Kidney (tissue), 22 donors: ENCODE measurements around the gene ZNF837. TPM values are rescaled to one million over a fixed set of nuclear protein-coding genes. Genes with fewer than 3 reads are reported as not detected.

Experiments
- DNase-seq, 5 donors: peaks; one replicate each; pipeline ENCODE4 v3.0.0-alpha.2; 2013 to 2020
- FAIRE-seq: peaks from 2 replicates; lab custom pipeline; 2012; peaks lifted over from hg19 to GRCh38; lab: Jason Lieb, UNC
- H3K27ac ChIP-seq, 2 donors: one replicate each; pipeline ENCODE4 v1.7.0; 2013; ENCODE audit warnings: low read depth in 2 of 2, low read length in 2 of 2, inconsistent platforms in 1 of 2
- H3K27me3 ChIP-seq: one replicate; pipeline ENCODE4 v1.7.1; 2013; ENCODE audit warnings: low read length, inconsistent platforms; ENCODE audit not compliant: control insufficient read depth, insufficient read depth
- H3K36me3 ChIP-seq, 3 donors: one replicate each; pipeline versions ENCODE4 v1.7.0 to v1.7.1; 2013; ENCODE audit warnings: low read length in 3 of 3, control low read depth in 1 of 3, inconsistent platforms in 1 of 3; ENCODE audit not compliant: insufficient read depth in 3 of 3, control insufficient read depth in 2 of 3
- H3K4me1 ChIP-seq, 3 donors: one replicate each; pipeline versions ENCODE4 v1.7.0 to v1.7.1; 2013; ENCODE audit warnings: low read length in 3 of 3, inconsistent platforms in 1 of 3, low read depth in 1 of 3; ENCODE audit not compliant: control insufficient read depth in 2 of 3, insufficient read depth in 2 of 3
- H3K4me3 ChIP-seq, 3 donors: one replicate each; pipeline versions ENCODE4 v1.7.0 to v1.8.1; 2013; ENCODE audit warnings: low read length in 3 of 3, control low read depth in 1 of 3, inconsistent platforms in 1 of 3
- H3K9ac ChIP-seq, 3 donors: one replicate each; pipeline versions ENCODE4 v1.7.0 to v1.7.1; 2013; ENCODE audit warnings: low read length in 3 of 3, control low read depth in 1 of 3, inconsistent platforms in 1 of 3
- H3K9me3 ChIP-seq, 3 donors: one replicate each; pipeline versions ENCODE4 v1.7.0 to v1.7.1; 2013; ENCODE audit warnings: low read length in 3 of 3, control low read depth in 1 of 3, inconsistent platforms in 1 of 3; ENCODE audit not compliant: control insufficient read depth in 2 of 3, insufficient read depth in 1 of 3
- CTCF ChIP-seq: IDR thresholded peaks from 3 replicates; pipeline ENCODE4 v1.5.1; 2012; ENCODE audit warnings: mild to moderate bottlenecking, moderate library complexity, borderline replicate concordance; ENCODE audit not compliant: insufficient read depth; ENCODE audit errors: extremely low read depth
- intact Hi-C: fragments of 100-400 bp; cut with DNase I; formaldehyde crosslinking; loops from one replicate; pipeline ENCODE4 v1.11.1; 2022
- long read RNA-seq, 10 donors: library from polyadenylated mRNA in 1 of 10; unstranded in 1 of 10; transcript quantifications; one replicate each; pipeline ENCODE4 v2.0.0 and lab custom pipeline, GENCODE V29; 2021 to 2026
- polyA plus RNA-seq: library from polyadenylated mRNA; stranded (reverse); fragments of 350-450 nt; fragmentation: Illumina TruSeq; extraction: RNeasy Lipid Tissue Mini Kit (QIAGEN cat#74804); gene quantifications from one replicate; pipeline ENCODE4 v1.2.3, GENCODE V29; 2014; ENCODE audit warnings: low read depth, low replicate concordance; ENCODE audit not compliant: insufficient read depth
- total RNA-seq: library from RNA; stranded (reverse); fragmentation: NEBNext Ultra II Directional; extraction: Animal tissue kit (Norgen Biotek cat#: 25700); gene quantifications from one replicate; pipeline ENCODE4 v1.2.1, GENCODE V29; 2021
- donor health status: control.
- donor health status: control.
- donor health status: control.
- donor health status: control.
- donor health status: control.
- donor health status: DM: yes; HTN: yes; CAD: no.
- donor health status: Normal renal cell carcinoma (clear cell type).

Gene ZNF837
- total RNA-seq (5.0 TPM), polyA plus RNA-seq (3.6 TPM)
- long read RNA-seq, donor 1, partial matches to known transcripts = 0 of 4 reads
- long read RNA-seq, donor 1, other reads (novel, unspliced or antisense) = 0 of 4 reads
- long read RNA-seq, donor 2, partial matches to known transcripts = 0 of 1 reads
- long read RNA-seq, donor 2, other reads (novel, unspliced or antisense) = 0 of 1 reads
- long read RNA-seq, donor 3, partial matches to known transcripts = 0 of 5 reads
- long read RNA-seq, donor 3, other reads (novel, unspliced or antisense) = 0 of 5 reads
- long read RNA-seq, donor 4, partial matches to known transcripts = 1,736 of 1,778 reads
- long read RNA-seq, donor 4, other reads (novel, unspliced or antisense) = 41 of 1,778 reads
- long read RNA-seq, donor 5 = 0 reads
- long read RNA-seq, donor 6, partial matches to known transcripts = 0 of 1 reads
- long read RNA-seq, donor 6, other reads (novel, unspliced or antisense) = 0 of 1 reads
- long read RNA-seq, donor 7, partial matches to known transcripts = 3 of 7 reads
- long read RNA-seq, donor 7, other reads (novel, unspliced or antisense) = 0 of 7 reads
- long read RNA-seq, donor 8 = 0 reads
- long read RNA-seq, donor 9, partial matches to known transcripts = 0 of 1 reads
- long read RNA-seq, donor 9, other reads (novel, unspliced or antisense) = 0 of 1 reads
- long read RNA-seq, donor 10, partial matches to known transcripts = 0 of 3 reads
- long read RNA-seq, donor 10, other reads (novel, unspliced or antisense) = 0 of 3 reads

- intact Hi-C loops = no loop called here
- TF ChIP-seq CTCF = peak; percentile 0
Measured at GRCh38 chr19:58380662-58381459, at the start of gene ZNF837. Gene ZNF837 (minus strand): TSS chr19:58381030. CDS start chr19:58369332, 11,698 bp downstream.

GRCh38 chr19:58429745-58430144 is 48.9 kb upstream of the ZNF837 start:
- intact Hi-C loops = no loop called here
- Histone ChIP-seq H3K36me3 (peaks cover 18 to 30% (median 29%) of the 10 kb centered on the region in 3 donors), H3K9me3 (peaks cover 20 to 69% (median 39%) of the 10 kb centered on the region in 3 donors), H3K27ac (no peak overlapping the region), H3K4me1 (no peaks in the 10 kb centered on the region), H3K27me3 (no peaks in the 10 kb centered on the region), H3K4me3 (no peak overlapping the region), H3K9ac (no peak overlapping the region)
- DNase-seq (no peak), FAIRE-seq (no peak)
- TF ChIP-seq CTCF = no peak

More at GRCh38 chr19:58380662-58381459, at the start of gene ZNF837:
- Histone ChIP-seq H3K9ac (peak within 1 kb of the TSS; percentile 67 to 77 (median 68)), H3K4me3 (peak within 1 kb of the TSS; percentile 89 to 94 (median 90)), H3K9me3 (no peaks in the 10 kb centered on the region), H3K27me3 (no peaks in the 10 kb centered on the region), H3K36me3 (no peaks in the 10 kb centered on the region), H3K27ac (peak within 1 kb of the TSS; percentile 93 to 96), H3K4me1 (peaks cover 0 to 19% (median 0%) of the 10 kb centered on the region in 3 donors)
- DNase-seq (peak; percentile 98 to 100 (median 99)), FAIRE-seq (peak; percentile 99)

GRCh38 chr19:58428617-58429016 is 47.8 kb upstream of the ZNF837 start:
- peaks cover 15 to 58% (median 28%) of the 10 kb centered on the region in 3 donors for H3K9me3 ChIP-seq
- FAIRE-seq = no peak

More at GRCh38 chr19:58428617-58429016, 47.8 kb upstream of the ZNF837 start:
- no peak for TF ChIP-seq CTCF
- no peak overlapping the region for H3K27ac ChIP-seq
- intact Hi-C loops = no loop called here
- DNase-seq = no peak
- no peak overlapping the region for H3K4me3 ChIP-seq
- peaks cover 7 to 18% (median 17%) of the 10 kb centered on the region in 3 donors for H3K36me3 ChIP-seq
- H3K4me1 ChIP-seq = no peaks in the 10 kb centered on the region
- H3K9ac ChIP-seq = no peak overlapping the region
- no peaks in the 10 kb centered on the region for H3K27me3 ChIP-seq
